AG04450 (cell line): ENCODE data around the gene TMEM183A. TPM values are rescaled to one million over a fixed set of nuclear protein-coding genes. Genes with fewer than 3 reads are reported as not detected.

ENCODE experiments used
- CTCF ChIA-PET: fragments of 300-600, 350-600 bp; formaldehyde crosslinking; extraction: SDS; loops from one replicate; lab custom pipeline; 2022; ENCODE audit warnings: antibody characterized with exemption, inconsistent platforms; lab: Charles Lee
- POLR2A ChIA-PET: fragments of 350-600 bp; formaldehyde crosslinking; extraction: SDS; loops from one replicate; lab custom pipeline; 2021; ENCODE audit warnings: antibody characterized with exemption, inconsistent platforms; lab: Yijun Ruan, JAX
- DNase-seq: peaks from one replicate; pipeline ENCODE4 v3.0.0-alpha.2; 2011; ENCODE audit warnings: low read depth, low spot score
- H3K27ac ChIP-seq: one replicate; pipeline ENCODE4 v1.5.1; 2012; ENCODE audit warnings: low read depth, low read length, control low read depth
- H3K27me3 ChIP-seq: one replicate; pipeline ENCODE4 v1.6.0; 2012; ENCODE audit warnings: low read length; ENCODE audit not compliant: control insufficient read depth, insufficient read depth
- H3K4me3 ChIP-seq: 2 replicates; pipeline ENCODE4 v1.5.1; 2011; ENCODE audit warnings: mild to moderate bottlenecking, low read depth, low read length, control low read depth
- H3K9me3 ChIP-seq: 2 replicates; pipeline ENCODE4 v1.5.1; 2012; ENCODE audit warnings: low read length; ENCODE audit not compliant: control insufficient read depth, insufficient read depth
- CTCF ChIP-seq: IDR thresholded peaks from 2 replicates; pipeline ENCODE4 v1.5.1; 2011; ENCODE audit warnings: low read depth, low read length, control low read depth, inconsistent platforms
- polyA plus RNA-seq: library from polyadenylated mRNA; depleted of rRNA; stranded (reverse); fragments of >200 nt; gene quantifications from 2 replicates; pipeline ENCODE4 v1.2.3, GENCODE V29; 2011

The TMEM183A gene
- polyA plus RNA-seq, 1 experiment = 93.4 TPM

- H3K9me3 ChIP-seq = no peaks in the 10 kb centered on the region; the same call in 1 of the 2 replicates
- 0 out of 2 replicates have a peak, but pooled peaks have one; percentile 1 for TF ChIP-seq CTCF
- no peak overlapping the region for H3K4me3 ChIP-seq
- H3K27me3 ChIP-seq = peaks cover 4% of the 10 kb centered on the region
- CTCF ChIA-PET = interaction anchor here (0.9 to 19.9 kb wide), 12 partner anchors 8 to 304 kb away, joined by 3 to 340 read pairs (median 8); partner anchors contain the start of gene PPFIA4
- H3K27ac ChIP-seq = peak overlapping the region; percentile 21
- DNase-seq = peak; percentile 24
- POLR2A ChIA-PET = no interaction called here
These were observed 31.1 kb downstream of the TMEM183A start for GRCh38 chr1:203038217-203038741.

GRCh38 chr1:203038891-203039608, 31.9 kb downstream of the TMEM183A start:
- Histone ChIP-seq H3K4me3 (no peak overlapping the region), H3K9me3 (no peaks in the 10 kb centered on the region; the same call in 1 of the 2 replicates), H3K27me3 (peaks cover 4% of the 10 kb centered on the region), H3K27ac (no peak overlapping the region)
- ChIA-PET POLR2A (interaction anchor here (0.9 kb wide), 2 partner anchors 16 to 179 kb away, joined by 4 read pairs; no protein-coding TSS in a partner anchor), CTCF (interaction anchor here (0.6 to 19.9 kb wide), 45 partner anchors 9 to 303 kb away, joined by 3 to 340 read pairs (median 5); partner anchors contain the start of genes ADORA1 and PPFIA4)
- TF ChIP-seq CTCF = peak; percentile 94
- peak; percentile 29 for DNase-seq

GRCh38 chr1:203039609-203040512, 32.7 kb downstream of the TMEM183A start:
- peak; percentile 34 for TF ChIP-seq CTCF
- POLR2A ChIA-PET = interaction anchor here (0.8 to 0.9 kb wide), 3 partner anchors 16 to 178 kb away, joined by 3 to 4 read pairs (median 4); no protein-coding TSS in a partner anchor
- CTCF ChIA-PET = interaction anchor here (0.6 to 19.9 kb wide), 44 partner anchors 9 to 303 kb away, joined by 3 to 340 read pairs (median 5); partner anchors contain the start of genes ADORA1, MYBPH and PPFIA4
- Histone ChIP-seq H3K27me3 (peaks cover 4% of the 10 kb centered on the region), H3K27ac (no peak overlapping the region), H3K4me3 (no peak overlapping the region), H3K9me3 (no peaks in the 10 kb centered on the region; the same call in 1 of the 2 replicates)
- DNase-seq = no peak

- no peak for DNase-seq
- no peak overlapping the region for H3K4me3 ChIP-seq
- H3K27me3 ChIP-seq = peaks cover 2% of the 10 kb centered on the region
- no peak for TF ChIP-seq CTCF
- H3K9me3 ChIP-seq = no peaks in the 10 kb centered on the region
- POLR2A ChIA-PET = interaction anchor here (0.8 kb wide), 1 partner anchor 175 kb away, joined by 3 read pairs; no protein-coding TSS in a partner anchor
- no peak overlapping the region for H3K27ac ChIP-seq
- CTCF ChIA-PET = interaction anchor here (0.6 to 19.9 kb wide), 23 partner anchors 8 to 302 kb away, joined by 3 to 340 read pairs (median 7); partner anchors contain the start of genes ADORA1, MYBPH and PPFIA4
These were observed 33.5 kb downstream of the TMEM183A start for GRCh38 chr1:203040513-203041275.
